ENCODE results near the gene BTRC.
"Not testable (repeated sequence)": the region's sequence is repeated elsewhere in the genome, so short reads cannot be mapped to it uniquely, and the experiment has no call there.

DNA sequence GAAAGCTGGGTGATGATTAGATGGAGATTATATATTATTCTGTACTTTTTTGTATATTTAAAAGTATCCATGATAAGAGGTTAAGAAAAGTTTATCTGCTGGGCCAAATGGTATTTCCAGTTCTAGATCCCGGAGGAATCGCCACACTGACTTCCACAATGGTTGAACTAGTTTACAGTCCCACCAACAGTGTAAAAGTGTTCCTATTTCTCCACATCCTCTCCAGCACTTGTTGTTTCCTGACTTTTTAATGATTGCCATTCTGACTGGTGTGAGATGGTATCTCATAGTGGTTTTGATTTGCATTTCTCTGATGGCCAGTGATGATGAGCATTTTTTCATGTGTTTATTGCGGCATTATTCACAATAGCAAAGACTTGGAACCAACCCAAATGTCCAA, 20.0 kb downstream of the BTRC start:
- not testable (repeated sequence) for TF ChIP-seq POLR2AphosphoS5 (IDR thresholded peaks at IDR 0.05)
- TF ChIP-seq, protein P1, sequence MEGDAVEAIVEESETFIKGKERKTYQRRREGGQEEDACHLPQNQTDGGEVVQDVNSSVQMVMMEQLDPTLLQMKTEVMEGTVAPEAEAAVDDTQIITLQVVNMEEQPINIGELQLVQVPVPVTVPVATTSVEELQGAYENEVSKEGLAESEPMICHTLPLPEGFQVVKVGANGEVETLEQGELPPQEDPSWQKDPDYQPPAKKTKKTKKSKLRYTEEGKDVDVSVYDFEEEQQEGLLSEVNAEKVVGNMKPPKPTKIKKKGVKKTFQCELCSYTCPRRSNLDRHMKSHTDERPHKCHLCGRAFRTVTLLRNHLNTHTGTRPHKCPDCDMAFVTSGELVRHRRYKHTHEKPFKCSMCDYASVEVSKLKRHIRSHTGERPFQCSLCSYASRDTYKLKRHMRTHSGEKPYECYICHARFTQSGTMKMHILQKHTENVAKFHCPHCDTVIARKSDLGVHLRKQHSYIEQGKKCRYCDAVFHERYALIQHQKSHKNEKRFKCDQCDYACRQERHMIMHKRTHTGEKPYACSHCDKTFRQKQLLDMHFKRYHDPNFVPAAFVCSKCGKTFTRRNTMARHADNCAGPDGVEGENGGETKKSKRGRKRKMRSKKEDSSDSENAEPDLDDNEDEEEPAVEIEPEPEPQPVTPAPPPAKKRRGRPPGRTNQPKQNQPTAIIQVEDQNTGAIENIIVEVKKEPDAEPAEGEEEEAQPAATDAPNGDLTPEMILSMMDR (IDR thresholded peaks at IDR 0.05), result not testable (repeated sequence)

Data from stomach (tissue), 4 donors.